Uterus (tissue), 2 donors: ENCODE results near the gene TBC1D2B.

Experiments
- CTCF ChIP-seq, 4 experiments: fragments of 200-600 bp in 2 of 4; fragments of 450-650 bp in 2 of 4; sonication (generic) in 2 of 4; IDR thresholded peaks; one replicate each; pipeline ENCODE4 v1.5.1; 2016 to 2019; ENCODE audit warnings: antibody characterized with exemption in 4 of 4, mild to moderate bottlenecking in 2 of 4, moderate library complexity in 1 of 4
- POLR2A ChIP-seq, 2 donors: fragments of 450-650 bp; IDR thresholded peaks; one replicate each; pipeline ENCODE4 v1.6.1; 2016; ENCODE audit warnings: antibody characterized with exemption in 2 of 2, mild to moderate bottlenecking in 1 of 2, moderate library complexity in 1 of 2

- TF ChIP-seq CTCF (IDR thresholded peaks at IDR 0.05) = no peak
- no peak for TF ChIP-seq POLR2A (IDR thresholded peaks at IDR 0.05)
Observed at GRCh38 chr15:77974098-77974414, 103.5 kb downstream of the TBC1D2B start.
